ENCODE data around the gene CDYL2. TPM values are rescaled to one million over a fixed set of nuclear protein-coding genes. Genes with fewer than 3 reads are reported as not detected.

The CDYL2 gene
- total RNA-seq, 1 donor from 2014 or later = 4.9 TPM

DNA sequence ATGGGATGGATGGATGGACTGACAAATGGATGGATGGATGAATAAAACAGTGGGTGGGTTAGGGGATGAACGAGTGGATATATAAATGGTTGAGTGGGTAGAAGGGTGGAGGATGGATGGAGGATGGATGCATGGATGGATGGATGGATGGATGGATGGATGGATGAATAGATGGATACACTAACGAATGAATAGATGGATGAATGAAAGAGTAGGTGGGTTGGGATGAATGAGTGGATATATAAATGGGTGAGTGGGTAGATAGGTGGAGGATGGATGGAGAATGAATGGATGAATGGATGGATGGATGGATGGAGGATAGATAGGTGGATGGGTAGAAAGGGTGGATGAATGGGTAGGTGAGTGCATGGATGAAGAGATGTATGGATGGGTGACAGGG, 62.1 kb downstream of the CDYL2 start:
- no peaks in the 10 kb centered on the region for H3K27me3 Mint-ChIP-seq (ENCODE audit: insufficient read depth, low read depth)
- TF ChIP-seq EZH2phosphoT487 (IDR thresholded peaks at IDR 0.05) (no peak), EZH2 (IDR thresholded peaks at IDR 0.05) (no peak)
- TF ChIP-seq, protein P1, sequence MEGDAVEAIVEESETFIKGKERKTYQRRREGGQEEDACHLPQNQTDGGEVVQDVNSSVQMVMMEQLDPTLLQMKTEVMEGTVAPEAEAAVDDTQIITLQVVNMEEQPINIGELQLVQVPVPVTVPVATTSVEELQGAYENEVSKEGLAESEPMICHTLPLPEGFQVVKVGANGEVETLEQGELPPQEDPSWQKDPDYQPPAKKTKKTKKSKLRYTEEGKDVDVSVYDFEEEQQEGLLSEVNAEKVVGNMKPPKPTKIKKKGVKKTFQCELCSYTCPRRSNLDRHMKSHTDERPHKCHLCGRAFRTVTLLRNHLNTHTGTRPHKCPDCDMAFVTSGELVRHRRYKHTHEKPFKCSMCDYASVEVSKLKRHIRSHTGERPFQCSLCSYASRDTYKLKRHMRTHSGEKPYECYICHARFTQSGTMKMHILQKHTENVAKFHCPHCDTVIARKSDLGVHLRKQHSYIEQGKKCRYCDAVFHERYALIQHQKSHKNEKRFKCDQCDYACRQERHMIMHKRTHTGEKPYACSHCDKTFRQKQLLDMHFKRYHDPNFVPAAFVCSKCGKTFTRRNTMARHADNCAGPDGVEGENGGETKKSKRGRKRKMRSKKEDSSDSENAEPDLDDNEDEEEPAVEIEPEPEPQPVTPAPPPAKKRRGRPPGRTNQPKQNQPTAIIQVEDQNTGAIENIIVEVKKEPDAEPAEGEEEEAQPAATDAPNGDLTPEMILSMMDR (IDR thresholded peaks at IDR 0.05) = no peak
- H3K36me3 Mint-ChIP-seq = no peaks in the 10 kb centered on the region

DNA sequence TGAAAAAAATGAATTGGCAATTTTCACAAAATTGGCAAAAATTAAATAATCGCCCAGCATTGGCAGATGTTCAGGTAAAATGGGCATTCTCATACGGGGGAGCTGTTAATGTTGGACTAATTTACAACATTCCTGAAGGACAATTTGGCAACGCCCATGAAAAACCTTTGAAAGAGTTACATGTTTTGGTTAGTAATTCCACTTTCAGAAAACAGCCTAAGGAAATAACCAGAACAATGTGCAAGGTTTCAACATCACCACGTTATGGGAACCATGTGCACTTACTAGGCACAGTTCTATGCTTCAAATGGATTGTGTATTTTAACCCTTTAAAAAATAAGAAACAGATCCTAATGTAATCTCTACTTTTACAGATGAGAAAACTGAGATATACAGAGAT, 62.7 kb downstream of the CDYL2 start:
- Mint-ChIP-seq H3K27me3 (ENCODE audit: insufficient read depth, low read depth) (no peaks in the 10 kb centered on the region), H3K4me1 (no peaks in the 10 kb centered on the region), H3K4me3 (no peak overlapping the region), H3K36me3 (no peaks in the 10 kb centered on the region), H3K9me3 (peaks cover 6% of the 10 kb centered on the region), H3K27ac (no peak overlapping the region)
- Histone ChIP-seq H2AFZ (replicated peaks) (no peak overlapping the region), H3K4me2 (no peak overlapping the region), H3F3A (ENCODE audit: low read depth) (no peaks in the 10 kb centered on the region), H3K27ac (no peak overlapping the region), H3K9me3 (ENCODE audit: low read depth) (peaks cover 5% of the 10 kb centered on the region), H3K4me3 (no peak overlapping the region), H3K27me3 (no peaks in the 10 kb centered on the region), H3K36me3 (no peaks in the 10 kb centered on the region), H3K9ac (no peak overlapping the region), H3K4me1 (no peaks in the 10 kb centered on the region), H4K20me1 (ENCODE audit: low read depth) (no peaks in the 10 kb centered on the region), H3K79me2 (ENCODE audit: low read depth) (no peaks in the 10 kb centered on the region)
- TF ChIP-seq EZH2 (IDR thresholded peaks at IDR 0.05) (no peak), EZH2phosphoT487 (IDR thresholded peaks at IDR 0.05) (no peak)
- TF ChIP-seq, protein P1 (IDR thresholded peaks at IDR 0.05) = no peak
- no peak for DNase-seq (ENCODE audit: low spot score)

More for the DNA sequence above, 62.1 kb downstream of the CDYL2 start:
- Mint-ChIP-seq H3K4me3 (no peak overlapping the region), H3K27ac (no peak overlapping the region), H3K9me3 (peaks cover 6% of the 10 kb centered on the region), H3K4me1 (no peaks in the 10 kb centered on the region)
- Histone ChIP-seq H2AFZ (replicated peaks) (no peak overlapping the region), H3F3A (ENCODE audit: low read depth) (no peaks in the 10 kb centered on the region), H3K27ac (no peak overlapping the region), H3K4me2 (no peak overlapping the region), H4K20me1 (ENCODE audit: low read depth) (no peaks in the 10 kb centered on the region), H3K9ac (no peak overlapping the region), H3K36me3 (no peaks in the 10 kb centered on the region), H3K4me1 (no peaks in the 10 kb centered on the region), H3K9me3 (ENCODE audit: low read depth) (peaks cover 5% of the 10 kb centered on the region), H3K27me3 (no peaks in the 10 kb centered on the region), H3K4me3 (no peak overlapping the region), H3K79me2 (ENCODE audit: low read depth) (no peaks in the 10 kb centered on the region)
- no peak for DNase-seq (ENCODE audit: low spot score)

DNA sequence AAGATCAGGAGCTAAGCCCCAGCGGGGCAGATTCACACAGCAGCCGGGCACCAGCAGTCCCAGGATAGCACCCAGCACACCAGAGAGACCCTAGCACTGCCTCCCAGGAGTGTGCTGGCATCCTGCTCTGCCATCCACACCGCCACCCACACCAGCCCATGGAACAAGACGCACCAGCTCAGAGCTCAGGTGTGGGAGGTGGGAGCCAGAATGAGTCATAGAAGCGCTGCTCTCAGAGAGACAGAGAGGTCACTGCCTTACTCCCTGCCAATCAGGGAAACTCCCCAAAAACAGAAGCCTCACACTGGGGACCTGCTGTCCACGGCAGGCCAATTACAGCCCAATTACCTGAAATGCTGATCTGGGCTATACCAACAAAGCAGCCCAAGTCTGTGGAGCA, 64.9 kb downstream of the CDYL2 start:
- Histone ChIP-seq H4K20me1 (ENCODE audit: low read depth) (no peaks in the 10 kb centered on the region), H3K27me3 (no peaks in the 10 kb centered on the region), H3K36me3 (no peaks in the 10 kb centered on the region), H3K4me1 (no peaks in the 10 kb centered on the region), H2AFZ (replicated peaks) (no peak overlapping the region), H3K9me3 (ENCODE audit: low read depth) (peaks cover 5% of the 10 kb centered on the region), H3F3A (ENCODE audit: low read depth) (no peaks in the 10 kb centered on the region), H3K79me2 (ENCODE audit: low read depth) (no peaks in the 10 kb centered on the region), H3K4me2 (no peak overlapping the region), H3K9ac (no peak overlapping the region), H3K4me3 (no peak overlapping the region), H3K27ac (no peak overlapping the region)
- Mint-ChIP-seq H3K9me3 (peaks cover 6% of the 10 kb centered on the region), H3K36me3 (no peaks in the 10 kb centered on the region), H3K27ac (no peak overlapping the region), H3K4me3 (no peak overlapping the region), H3K4me1 (peaks cover 2% of the 10 kb centered on the region), H3K27me3 (ENCODE audit: insufficient read depth, low read depth) (no peaks in the 10 kb centered on the region)
- no peak for DNase-seq (ENCODE audit: low spot score)
- no peak for TF ChIP-seq EZH2 (IDR thresholded peaks at IDR 0.05)
- no peak for TF ChIP-seq EZH2phosphoT487 (IDR thresholded peaks at IDR 0.05)
- TF ChIP-seq, protein P1 (IDR thresholded peaks at IDR 0.05) = no peak
